H1 (cell line): ENCODE data around the gene SMYD3.

Experiments used
- JUN ChIP-seq: IDR thresholded peaks from 2 replicates; pipeline ENCODE4 v1.6.1; 2011; ENCODE audit warnings: low read depth, mild to moderate bottlenecking, improper control_type of control experiment, low read length
- POLR2A ChIP-seq, 2 experiments: IDR thresholded peaks; 1 replicate in 1 of 2; 2 replicates in 1 of 2; pipeline ENCODE4 v1.6.1; 2011; ENCODE audit warnings: low read depth in 2 of 2, low read length in 2 of 2, mild to moderate bottlenecking in 2 of 2; ENCODE audit errors: control extremely low read depth in 1 of 2

GRCh38 chr1:246516126-246516525, 9.0 kb upstream of the SMYD3 start:
- TF ChIP-seq JUN: no peak
- TF ChIP-seq POLR2A (IDR thresholded peaks at IDR 0.05; ENCODE audit: control extremely low read depth in 1 of 2, low read depth in 2 of 2, low read length in 2 of 2): no peak
